ENCODE results near the gene PCYOX1L.

The PCYOX1L gene, protein sequence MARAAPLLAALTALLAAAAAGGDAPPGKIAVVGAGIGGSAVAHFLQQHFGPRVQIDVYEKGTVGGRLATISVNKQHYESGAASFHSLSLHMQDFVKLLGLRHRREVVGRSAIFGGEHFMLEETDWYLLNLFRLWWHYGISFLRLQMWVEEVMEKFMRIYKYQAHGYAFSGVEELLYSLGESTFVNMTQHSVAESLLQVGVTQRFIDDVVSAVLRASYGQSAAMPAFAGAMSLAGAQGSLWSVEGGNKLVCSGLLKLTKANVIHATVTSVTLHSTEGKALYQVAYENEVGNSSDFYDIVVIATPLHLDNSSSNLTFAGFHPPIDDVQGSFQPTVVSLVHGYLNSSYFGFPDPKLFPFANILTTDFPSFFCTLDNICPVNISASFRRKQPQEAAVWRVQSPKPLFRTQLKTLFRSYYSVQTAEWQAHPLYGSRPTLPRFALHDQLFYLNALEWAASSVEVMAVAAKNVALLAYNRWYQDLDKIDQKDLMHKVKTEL

DNA sequence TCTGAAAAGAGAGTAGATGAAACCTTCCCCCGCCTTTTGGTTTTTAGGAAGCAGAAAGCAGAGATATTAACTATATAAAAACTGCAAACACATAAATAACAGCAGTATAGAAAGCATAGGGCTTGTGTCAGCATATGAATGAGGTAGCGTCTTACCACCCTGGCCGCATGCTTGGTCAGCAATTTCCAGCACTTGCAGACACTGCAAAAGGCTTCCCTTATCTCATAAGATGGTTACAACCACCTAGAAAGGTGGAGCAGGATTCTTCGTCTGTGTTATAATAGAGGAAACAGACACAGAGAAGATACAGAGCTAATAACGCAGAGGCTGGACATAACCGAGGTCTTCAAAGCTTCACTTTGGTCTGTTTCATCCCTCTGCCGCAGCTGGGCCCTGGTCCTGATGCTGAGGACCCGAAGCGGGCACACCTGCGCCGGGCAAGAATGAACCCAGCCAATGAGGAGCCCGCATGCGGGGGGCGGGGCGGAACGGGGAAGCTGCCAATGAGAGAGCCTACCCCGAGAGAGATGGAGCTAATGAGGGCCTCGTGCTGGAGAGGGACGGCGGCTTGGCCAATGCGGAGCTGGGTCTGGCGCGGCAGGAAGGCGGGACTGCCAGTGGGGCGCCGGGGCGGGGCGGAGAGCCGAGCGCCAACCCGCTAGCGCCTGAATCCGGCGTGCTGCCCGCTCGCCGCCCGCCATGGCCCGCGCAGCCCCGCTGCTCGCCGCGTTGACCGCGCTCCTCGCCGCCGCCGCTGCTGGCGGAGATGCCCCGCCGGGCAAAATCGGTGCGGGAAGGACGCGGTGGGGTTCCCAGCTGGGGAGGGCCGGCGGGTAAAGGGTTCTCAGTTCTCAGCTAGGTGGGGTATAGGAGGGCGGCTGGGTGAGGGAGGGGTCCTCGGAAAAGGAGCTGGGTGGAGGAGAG is at the start of gene PCYOX1L:
Gene PCYOX1L, plus strand, starts transcription at position 677 of the 924 bp plus-strand sequence. Its CDS starts 23 bp downstream, at position 700.
- no peak for TF ChIP-seq CTCF (IDR thresholded peaks at IDR 0.05; ENCODE audit: insufficient read depth, low read length, poor library complexity, severe bottlenecking)
- Histone ChIP-seq H3K27me3 (replicated peaks; ENCODE audit: control insufficient read depth, insufficient read depth, low read length) (no peaks in the 10 kb centered on the region), H3K4me3 (replicated peaks; ENCODE audit: low read depth, low read length) (peak within 1 kb of the TSS; percentile 89), H3K36me3 (ENCODE audit: control insufficient read depth, insufficient read depth, low read length) (peaks cover 6% of the 10 kb centered on the region)
- DNase-seq (ENCODE audit: extremely low read depth, insufficient read length): peak; percentile 93

GRCh38 chr5:149309354-149309753 is 48.5 kb upstream of the PCYOX1L start:
- Histone ChIP-seq H3K4me3 (replicated peaks; ENCODE audit: low read depth, low read length) (no peak overlapping the region), H3K36me3 (ENCODE audit: control insufficient read depth, insufficient read depth, low read length) (no peaks in the 10 kb centered on the region), H3K27me3 (replicated peaks; ENCODE audit: control insufficient read depth, insufficient read depth, low read length) (peaks cover 4% of the 10 kb centered on the region)
- DNase-seq (ENCODE audit: extremely low read depth, insufficient read length): no peak
- TF ChIP-seq CTCF (IDR thresholded peaks at IDR 0.05; ENCODE audit: insufficient read depth, low read length, poor library complexity, severe bottlenecking): no peak

GRCh38 chr5:149310488-149310887 is 47.4 kb upstream of the PCYOX1L start:
- H3K36me3 ChIP-seq (ENCODE audit: control insufficient read depth, insufficient read depth, low read length): no peaks in the 10 kb centered on the region
- TF ChIP-seq CTCF (IDR thresholded peaks at IDR 0.05; ENCODE audit: insufficient read depth, low read length, poor library complexity, severe bottlenecking): no peak
- H3K4me3 ChIP-seq (replicated peaks; ENCODE audit: low read depth, low read length): no peak overlapping the region
- DNase-seq (ENCODE audit: extremely low read depth, insufficient read length): no peak
- peaks cover 2% of the 10 kb centered on the region for H3K27me3 ChIP-seq (replicated peaks; ENCODE audit: control insufficient read depth, insufficient read depth, low read length)

- no peak for DNase-seq (ENCODE audit: extremely low read depth, insufficient read length)
- H3K27me3 ChIP-seq (replicated peaks; ENCODE audit: control insufficient read depth, insufficient read depth, low read length): peaks cover 2% of the 10 kb centered on the region
- H3K4me3 ChIP-seq (replicated peaks; ENCODE audit: low read depth, low read length): no peak overlapping the region
- TF ChIP-seq CTCF (IDR thresholded peaks at IDR 0.05; ENCODE audit: insufficient read depth, low read length, poor library complexity, severe bottlenecking): no peak
- H3K36me3 ChIP-seq (ENCODE audit: control insufficient read depth, insufficient read depth, low read length): no peaks in the 10 kb centered on the region
Measured at GRCh38 chr5:149310947-149311658, 46.7 kb upstream of the PCYOX1L start.

DNA sequence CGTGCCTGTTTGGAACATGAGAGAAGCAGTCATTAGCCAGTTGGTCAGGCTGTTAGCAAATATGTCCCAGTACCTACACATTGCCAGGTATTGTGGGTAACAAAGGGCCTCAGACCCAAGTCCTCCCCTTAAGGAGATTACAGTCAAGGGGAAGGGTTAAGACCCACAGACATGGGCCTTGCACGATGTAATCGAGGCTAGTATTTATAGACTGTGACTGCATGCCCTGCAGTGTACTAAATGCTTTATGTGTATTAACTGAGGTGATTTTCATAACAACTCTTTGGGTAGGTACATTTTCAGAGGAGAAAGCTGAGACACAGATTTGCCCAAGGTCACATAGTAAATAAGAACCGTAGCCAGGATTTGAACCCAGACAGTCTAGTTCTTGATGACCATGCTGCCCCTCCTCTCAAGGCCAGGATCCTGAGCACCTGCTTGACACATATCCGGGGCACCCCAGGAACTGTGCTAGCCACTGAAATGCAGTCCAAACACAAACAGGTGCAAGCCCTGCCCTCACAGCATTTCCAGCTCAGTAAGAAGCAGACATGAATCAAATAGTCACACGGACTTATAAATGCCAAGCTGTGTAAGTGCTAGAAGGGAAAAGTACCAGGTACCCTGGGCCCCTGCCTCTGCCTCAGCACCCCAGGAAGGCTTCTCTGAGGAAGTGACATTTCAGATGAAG is 44.5 kb upstream of the PCYOX1L start:
- H3K27me3 ChIP-seq (replicated peaks; ENCODE audit: control insufficient read depth, insufficient read depth, low read length): peaks cover 1% of the 10 kb centered on the region; the same call in 1 of the 2 replicates
- no peaks in the 10 kb centered on the region for H3K36me3 ChIP-seq (ENCODE audit: control insufficient read depth, insufficient read depth, low read length)
- no peak for DNase-seq (ENCODE audit: extremely low read depth, insufficient read length)
- no peak for TF ChIP-seq CTCF (IDR thresholded peaks at IDR 0.05; ENCODE audit: insufficient read depth, low read length, poor library complexity, severe bottlenecking)
- H3K4me3 ChIP-seq (replicated peaks; ENCODE audit: low read depth, low read length): no peak overlapping the region
